Ureter (tissue), 1 donor: ENCODE results near the gene CPNE4. TPM values are rescaled to one million over a fixed set of nuclear protein-coding genes. Genes with fewer than 3 reads are reported as not detected.
"Not testable (repeated sequence)": the region's sequence is repeated elsewhere in the genome, so short reads cannot be mapped to it uniquely, and the experiment has no call there.

Experiments
- DNase-seq: peaks from one replicate; pipeline ENCODE4 v3.0.0-alpha.2; 2020; ENCODE audit warnings: low spot score
- total RNA-seq: library from RNA; stranded (reverse); gene quantifications from one replicate; pipeline ENCODE4 v1.2.4, GENCODE V29; 2023
- donor health status: DM: yes; HTN: yes; CAD: no.

CPNE4 gene
- total RNA-seq, 1 donor from 2014 or later = 1.9 TPM

DNA sequence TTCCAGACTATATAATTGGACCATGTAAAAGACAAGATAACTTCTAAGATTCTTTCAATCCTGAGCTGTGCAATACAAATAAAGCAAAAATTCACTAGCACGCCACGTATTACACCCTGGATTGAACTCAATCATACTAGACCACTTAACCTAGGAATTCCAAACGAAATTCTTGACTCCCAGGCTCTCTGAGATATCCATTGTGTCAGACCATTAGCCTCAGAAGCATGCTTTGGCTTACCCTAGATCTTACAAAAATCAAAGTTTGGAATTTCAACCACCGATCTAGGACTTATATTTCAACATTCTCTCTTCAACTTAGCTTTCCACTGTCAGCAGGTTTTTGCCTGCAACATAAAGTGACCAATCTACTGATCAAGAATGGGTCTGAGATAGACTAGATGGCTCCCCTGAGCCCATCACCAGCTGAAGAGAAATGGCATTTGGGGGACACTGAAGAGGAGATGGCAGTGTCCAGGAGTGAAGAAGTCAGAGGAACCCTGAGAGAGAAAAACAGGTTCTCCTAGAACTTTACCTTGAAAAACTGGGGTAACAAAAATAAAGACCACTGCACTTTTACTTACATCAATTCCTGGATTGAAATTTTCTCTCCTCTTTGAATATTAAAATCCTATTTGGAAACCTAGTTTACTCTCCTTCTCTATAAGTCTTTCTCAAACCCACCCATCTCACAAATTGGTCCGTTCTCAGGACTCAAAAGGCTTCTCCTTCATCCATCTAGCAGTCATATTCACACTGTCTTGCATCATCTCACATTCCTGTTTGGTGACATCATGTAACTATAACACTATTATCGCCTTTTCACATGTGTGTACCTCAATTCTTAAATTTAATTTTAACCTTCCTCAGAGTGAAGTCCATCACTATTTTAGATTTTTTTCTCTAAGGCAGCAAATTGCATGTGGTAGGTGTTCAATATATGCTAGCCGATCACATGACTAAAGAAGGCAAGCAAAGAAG, 18.5 kb downstream of the CPNE4 start:
- no peak for DNase-seq

DNA sequence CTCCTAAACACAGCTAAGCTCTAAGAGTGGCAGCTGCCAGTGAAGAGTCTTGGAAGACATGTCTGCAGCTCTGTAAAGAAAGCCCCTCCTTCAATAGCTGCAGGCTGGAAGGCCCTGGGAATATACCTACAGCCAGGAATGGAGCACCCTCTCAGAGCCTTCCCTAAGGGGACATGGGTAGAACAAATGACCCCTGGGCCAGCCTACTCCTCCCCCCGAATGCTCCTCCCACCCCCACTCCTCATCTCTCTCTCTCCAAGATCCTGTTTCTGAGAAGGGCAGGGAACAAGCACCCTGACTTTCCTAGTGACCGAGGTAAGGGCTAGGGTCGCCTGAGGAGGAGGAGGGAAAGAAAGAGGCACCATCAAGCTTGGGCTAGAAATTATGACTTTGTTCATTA, 20.7 kb downstream of the CPNE4 start:
- no peak for DNase-seq

DNA sequence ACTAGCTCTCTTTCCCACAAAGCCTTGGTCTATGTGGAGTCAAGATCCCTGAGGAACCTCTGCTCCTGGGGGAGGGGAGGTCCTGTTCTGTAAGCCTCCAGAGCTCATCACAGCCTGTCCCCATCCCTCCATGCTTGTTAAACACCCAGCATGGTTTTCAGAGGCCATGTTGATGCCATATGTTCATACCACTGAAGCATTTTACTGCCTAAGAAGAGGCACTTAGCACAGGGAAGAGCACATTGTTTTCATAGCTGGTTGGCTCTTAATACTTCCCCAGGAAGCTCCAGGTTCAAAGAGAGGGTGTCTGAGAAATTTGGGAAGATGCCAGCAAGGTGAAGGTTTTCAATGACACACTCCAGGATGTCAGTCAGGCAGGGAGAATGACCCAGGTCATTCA, 25.6 kb downstream of the CPNE4 start:
- DNase-seq = no peak

- no peak for DNase-seq
These were observed 26.0 kb downstream of the CPNE4 start for GRCh38 chr3:132008837-132009236.

DNA sequence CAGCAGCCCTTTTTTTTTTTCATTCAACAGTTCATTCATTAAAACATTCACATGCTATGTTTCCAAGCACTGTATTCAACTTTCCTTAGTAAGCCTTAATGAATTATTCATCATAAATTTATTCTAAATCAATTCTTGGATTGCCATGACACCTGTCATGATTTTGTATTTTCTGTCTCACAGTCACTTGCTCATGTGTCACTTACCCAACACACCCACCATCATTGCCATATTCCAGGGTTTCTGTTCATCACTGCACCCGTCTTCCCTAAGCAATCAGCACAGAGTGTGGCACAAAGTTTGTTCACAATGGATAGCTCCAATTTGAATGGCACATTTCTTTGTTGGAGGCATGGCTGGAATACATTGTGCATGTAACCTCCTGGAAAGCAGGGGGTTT, 27.2 kb downstream of the CPNE4 start:
- no peak for DNase-seq

DNA sequence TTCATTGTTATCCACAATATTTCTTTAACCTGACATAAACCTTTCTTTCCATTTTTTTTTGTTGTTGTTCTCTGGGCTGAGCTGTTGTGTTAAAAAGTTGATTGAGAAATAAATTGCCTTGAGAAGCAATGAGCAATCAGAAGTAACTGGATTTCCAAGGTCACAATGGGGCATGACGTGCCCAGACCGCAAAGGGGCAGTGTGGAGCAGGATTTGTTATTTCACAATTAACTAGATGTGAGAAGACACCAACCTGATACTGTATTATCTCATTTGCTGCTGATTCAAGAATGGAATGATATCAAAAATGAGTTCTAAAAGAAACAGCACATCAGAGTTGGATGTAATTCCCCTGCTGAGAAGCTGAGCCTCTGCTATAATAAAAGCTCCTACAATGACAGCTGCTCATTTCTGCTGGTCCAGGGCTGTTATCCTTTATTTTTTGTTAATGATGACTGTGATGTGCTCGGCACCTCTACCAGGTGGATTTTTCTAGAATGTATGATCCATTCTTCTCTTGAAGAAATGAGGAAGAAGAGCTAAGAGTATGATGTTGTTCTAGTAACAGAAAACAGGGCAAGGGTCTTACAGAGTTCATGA, 28.1 kb downstream of the CPNE4 start:
- no peak for DNase-seq

DNA sequence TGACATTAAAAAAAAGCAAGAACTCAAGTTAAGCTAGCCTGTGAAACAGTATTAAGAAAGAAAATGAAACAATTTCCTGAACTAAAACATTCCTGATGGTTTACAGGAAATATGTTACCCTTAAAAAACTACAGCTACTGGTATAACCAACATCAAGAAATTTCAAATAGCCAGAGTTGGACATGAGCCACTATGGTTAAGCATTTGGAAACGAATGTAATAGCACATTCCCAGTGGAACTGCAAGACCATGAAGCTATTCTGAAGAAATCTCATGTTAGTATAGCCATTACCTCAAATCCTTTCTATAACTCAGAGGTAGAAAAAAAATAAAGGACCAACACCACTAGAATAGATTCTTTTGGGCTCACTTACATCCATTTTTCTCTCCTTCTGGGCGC, 30.2 kb downstream of the CPNE4 start:
- DNase-seq = no peak

DNA sequence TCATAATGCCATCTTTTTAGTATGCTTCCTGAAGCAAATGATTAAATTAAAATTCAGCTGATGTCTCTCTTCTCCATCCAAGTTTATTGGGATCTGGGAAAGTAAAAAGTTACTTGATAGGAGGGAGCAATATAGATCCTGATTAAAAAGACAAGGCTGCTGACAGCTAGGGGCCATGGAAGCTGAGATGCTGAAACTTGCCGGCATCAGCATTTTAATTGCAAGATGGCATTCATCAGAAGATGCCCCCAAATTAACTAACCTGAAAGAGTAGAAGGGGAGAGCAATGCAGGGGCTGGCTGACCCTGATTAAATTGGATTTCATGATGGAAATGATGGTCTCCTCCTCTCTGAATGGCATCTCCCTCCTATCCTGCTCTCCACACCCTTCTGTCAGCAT, 31.1 kb downstream of the CPNE4 start:
- no peak for DNase-seq

DNA sequence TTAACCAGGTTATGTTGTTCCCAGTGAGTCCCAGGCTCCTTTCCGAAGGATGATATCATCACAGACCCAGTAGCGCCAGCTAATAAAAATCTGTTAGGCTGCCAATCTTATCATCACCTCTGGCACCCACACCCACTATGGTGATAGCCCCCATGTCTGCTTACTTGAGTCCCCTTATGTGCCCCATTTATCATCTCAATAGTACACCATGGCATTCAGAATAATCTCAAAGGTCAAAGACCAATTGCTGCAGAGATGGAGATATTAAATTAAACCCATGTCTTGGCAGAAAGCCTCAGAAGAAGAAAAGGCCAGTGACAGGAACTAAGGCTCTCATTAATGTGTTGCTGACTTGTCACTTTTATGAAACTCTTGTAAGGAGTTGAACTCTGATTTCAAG, 32.8 kb downstream of the CPNE4 start:
- DNase-seq = no peak

GRCh38 chr3:132001036-132001435, 33.8 kb downstream of the CPNE4 start:
- no peak for DNase-seq

DNA sequence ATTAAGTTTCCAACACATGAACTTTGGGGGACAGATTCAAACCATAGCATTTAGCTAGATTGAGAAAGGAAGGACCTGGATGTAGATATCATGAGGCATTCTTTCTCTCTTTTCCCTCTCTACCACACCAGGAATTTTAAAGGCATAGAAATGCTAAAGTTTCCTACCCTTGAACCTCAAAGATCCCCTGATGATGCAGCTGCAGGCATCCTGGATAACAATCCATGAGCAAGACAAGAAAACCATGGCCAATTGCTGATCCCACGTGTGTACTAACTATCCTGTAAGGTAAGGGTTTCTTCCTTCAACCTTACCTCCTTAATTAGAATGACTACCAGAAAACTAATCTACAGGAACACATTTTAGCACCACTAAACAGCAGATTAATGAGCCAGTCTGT, 36.8 kb downstream of the CPNE4 start:
- no peak for DNase-seq

DNA sequence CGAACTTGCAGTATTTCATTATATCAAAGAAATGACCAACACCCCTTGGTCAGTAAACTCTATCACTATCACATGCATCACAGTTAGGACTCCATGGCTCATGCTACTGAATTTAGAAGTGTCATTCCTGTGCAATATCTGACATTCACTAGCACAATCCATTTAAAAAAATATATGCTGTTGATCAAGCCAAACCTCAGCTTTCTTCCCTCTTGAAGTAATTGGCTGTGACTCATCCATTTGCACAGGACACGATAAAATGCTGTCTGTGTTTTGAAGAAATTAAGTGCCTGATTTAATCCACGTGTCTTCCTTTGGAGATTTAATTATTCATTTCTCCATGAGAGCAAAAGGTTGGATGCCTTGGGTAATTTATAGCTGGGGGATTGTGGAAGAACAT, 38.9 kb downstream of the CPNE4 start:
- DNase-seq = no peak

- no peak for DNase-seq
These were observed 45.5 kb downstream of the CPNE4 start for GRCh38 chr3:131989318-131989717.

DNA sequence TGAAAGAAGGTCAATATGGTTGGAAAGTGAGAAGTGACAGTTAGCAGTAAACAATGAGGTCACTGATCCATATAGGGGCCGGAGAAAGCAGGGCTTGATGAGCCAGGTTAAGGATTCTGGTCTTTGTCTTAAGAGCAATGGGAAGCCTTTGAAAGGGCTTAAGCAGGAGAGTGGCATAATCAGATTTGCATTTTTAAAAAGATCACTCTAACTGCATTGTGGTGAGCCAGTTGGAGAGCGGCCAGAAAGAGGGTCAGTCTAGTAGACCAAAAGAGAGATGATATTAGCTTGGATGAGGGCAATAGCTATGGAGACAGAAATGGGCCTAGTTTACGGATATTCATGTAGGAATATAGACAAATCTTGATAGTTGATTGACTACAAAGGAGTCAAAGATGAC, 46.6 kb downstream of the CPNE4 start:
- no peak for DNase-seq

- DNase-seq = no peak
These were observed 51.1 kb downstream of the CPNE4 start for GRCh38 chr3:131983689-131984088.

DNA sequence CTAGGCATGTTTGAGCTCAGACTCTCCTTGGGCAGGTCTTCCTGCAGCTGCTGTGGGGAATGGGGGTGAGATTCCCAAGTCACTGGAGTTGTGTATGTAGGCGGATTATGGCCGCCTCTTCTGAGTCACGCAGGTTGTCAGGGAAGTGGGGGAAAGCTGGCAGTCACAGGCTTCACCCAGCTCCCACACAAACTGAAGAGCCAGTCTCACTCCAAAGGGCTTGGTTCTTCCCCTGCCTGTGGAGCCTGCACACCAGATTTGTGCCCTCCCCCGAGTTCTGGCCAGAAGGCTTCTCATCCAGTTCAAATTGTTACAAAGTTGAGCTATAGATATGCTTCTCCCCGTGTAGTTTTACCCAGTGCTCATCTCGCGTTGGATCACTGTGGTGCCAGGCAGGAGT, 53.5 kb downstream of the CPNE4 start:
- DNase-seq = no peak

- DNase-seq = no peak
These were observed 58.4 kb downstream of the CPNE4 start for GRCh38 chr3:131976448-131976847.

GRCh38 chr3:131975047-131975446, 59.8 kb downstream of the CPNE4 start:
- DNase-seq = no peak

DNA sequence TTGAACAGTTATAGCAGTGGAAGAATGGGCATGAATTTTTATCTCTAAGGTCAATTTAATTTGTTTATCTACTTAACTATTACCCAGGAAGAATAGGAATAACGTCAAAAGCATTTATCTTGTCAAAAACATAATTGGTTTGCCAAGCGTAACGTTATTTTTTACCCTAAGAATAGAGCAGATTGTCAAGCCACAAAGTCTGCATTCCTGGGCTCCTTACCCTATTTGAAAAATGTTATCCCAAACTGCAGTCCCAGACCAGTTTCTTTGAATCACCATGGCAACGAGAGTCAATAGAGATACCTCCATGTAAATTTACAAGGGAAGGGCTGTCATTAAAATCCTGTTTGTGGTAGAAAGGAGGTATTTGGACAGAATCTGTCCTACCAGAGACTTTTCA, 61.1 kb downstream of the CPNE4 start:
- no peak for DNase-seq

DNA sequence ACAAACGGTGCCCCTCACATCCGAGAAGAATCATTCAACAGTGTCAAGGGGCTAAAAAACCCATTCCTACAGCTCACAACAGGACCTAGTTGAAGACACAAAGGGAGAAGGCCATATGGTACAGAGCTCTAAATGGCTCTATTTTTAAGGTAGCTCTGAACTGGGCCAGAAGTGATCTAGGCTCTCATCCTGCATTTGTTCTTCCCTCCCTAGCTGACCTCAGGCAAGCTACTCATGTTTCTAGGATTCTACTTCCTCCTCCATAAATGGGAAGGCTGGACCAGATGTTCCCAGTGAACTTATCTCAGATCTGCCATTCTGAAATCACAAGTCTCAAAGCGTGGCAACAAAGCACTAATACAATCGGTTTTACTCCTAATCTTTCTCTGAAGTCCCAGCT, 62.3 kb downstream of the CPNE4 start:
- DNase-seq = no peak

- no peak for DNase-seq
These were observed 62.7 kb downstream of the CPNE4 start for GRCh38 chr3:131972091-131972490.

DNA sequence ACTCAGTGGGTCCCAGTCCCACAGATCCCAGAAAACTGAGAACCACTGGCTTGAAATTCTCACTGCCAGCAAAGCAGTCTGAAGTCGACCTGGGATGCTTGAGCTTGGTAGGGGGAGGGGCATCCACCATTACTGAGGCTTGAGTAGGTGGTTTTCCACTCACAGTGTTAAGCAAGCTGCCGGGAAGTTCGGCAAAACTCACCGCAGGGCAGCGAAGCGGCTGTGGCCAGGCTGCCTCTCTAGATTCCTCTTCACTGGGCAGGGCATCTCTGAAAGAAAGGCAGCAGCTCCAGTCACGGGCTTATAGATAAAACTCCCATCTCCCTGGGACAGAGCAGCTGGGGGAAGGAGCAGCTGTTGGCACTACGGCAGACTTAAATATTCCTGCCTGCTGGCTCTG, 71.4 kb downstream of the CPNE4 start:
- not testable (repeated sequence) for DNase-seq

DNA sequence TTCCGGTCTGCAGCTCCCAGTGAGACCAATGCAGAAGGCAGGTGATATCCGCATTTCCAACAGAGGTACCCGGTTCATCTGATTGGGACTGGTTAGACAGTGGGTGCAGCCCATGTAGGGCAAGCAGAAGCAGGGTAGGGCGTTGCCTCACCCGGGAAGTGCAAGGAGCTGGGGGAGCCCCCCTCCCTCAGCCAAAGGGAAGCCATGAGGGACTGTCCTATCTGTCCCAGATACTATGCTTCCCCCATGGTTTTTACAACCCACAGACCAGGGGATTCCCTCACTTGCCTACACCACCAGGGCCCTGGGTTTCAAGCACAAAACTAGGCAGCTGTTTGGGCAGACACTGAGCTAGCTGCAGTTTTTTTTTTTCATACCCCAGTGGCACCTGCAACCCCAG, 71.8 kb downstream of the CPNE4 start:
- DNase-seq = no peak
